Activated CD4-positive, alpha-beta T cell treated with anti-CD3 and anti-CD28 coated beads, Interleukin-2, amount 50 U/mL, for 48 hours (primary cell): Measurements from ENCODE around the gene SNORC.

Experiments used
- DNase-seq, 2 experiments: peaks; one replicate each; pipeline ENCODE4 v3.0.0-alpha.2; 2020

SNORC gene

DNA sequence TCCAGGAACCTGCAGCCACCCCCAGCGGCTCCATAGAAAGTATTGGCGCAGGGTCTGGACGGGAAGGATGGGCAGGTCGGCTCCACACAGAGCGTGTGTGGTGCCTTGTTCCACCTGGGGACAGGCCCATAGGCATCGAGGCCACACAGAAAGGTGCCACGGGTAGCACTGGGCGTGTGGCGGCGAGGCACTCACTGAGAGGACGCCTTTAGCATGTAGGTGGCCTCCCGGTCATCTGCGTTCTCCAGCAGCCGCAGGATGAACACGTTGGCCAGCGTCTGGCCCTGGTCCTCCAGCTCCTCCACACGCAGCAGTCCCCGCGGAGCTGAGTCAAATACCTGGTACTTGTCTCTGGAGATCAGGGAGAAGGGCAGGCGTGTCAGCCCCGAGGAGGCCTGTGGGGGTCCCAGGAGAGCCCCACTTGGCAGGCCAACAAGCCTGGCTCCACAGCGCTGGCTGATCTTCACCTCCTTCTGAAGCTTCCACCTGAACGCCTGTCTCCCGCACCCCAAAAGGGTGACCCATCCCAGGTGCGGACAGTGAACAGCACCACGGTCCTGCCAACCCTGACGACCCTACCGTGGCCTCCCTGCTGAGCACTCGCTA, 13.2 kb downstream of the SNORC start:
- no peak for DNase-seq

DNA sequence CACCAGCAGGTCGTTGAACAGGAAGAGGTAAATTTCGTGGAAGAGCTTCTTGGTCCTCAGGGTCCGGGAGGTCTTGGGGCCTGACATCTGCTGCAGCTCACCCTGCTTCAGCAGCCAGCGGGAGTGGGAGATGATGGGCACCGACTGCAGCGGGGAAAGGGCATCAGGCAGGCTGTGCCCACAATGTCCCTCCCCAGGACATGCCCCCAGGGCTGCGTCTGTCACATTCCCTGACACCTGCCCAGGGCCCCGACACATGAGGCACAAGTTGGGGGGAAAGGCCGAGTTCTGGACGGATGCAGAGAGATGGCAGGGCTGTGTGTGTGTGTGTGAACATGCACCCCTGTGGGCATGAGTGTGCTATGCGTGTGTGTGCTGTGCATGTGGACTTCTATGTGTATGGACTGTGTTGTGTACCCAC, 13.9 kb downstream of the SNORC start:
- no peak for DNase-seq

DNA sequence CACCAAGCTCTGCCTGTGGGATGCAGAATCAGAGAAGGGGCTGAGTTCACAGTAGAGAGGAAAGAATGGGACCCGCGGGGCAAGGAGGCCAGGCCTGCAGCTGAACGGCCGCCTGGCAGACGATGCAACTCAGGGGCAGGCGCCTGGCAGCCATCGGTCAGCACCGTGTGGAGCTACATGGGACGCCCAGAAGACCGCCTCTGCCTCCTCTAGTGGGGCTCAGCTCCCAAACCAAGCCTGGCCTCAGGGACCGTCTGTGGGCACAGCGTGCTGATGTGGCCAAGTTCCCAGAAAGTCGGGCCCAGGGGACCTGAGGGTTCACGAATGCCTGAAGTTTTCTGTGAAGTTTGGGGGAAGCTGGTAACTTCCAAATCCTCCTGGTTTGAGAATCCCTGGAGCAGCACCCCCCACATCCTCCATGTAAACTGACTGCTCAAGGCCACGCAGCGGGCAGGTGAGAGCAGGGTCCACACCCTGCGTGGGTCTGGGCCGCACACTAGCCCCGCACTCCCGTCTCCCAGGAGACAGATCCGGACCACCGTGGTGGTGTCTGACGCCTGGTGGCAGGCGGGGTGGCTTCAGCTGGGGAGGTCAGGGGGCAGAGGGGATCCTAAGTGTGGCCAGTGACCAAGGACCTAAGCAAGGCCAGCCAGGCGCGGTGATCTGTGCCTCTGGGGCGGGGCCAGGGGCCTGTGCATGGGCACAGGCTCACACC, 14.6 kb downstream of the SNORC start:
- DNase-seq = no peak

DNA sequence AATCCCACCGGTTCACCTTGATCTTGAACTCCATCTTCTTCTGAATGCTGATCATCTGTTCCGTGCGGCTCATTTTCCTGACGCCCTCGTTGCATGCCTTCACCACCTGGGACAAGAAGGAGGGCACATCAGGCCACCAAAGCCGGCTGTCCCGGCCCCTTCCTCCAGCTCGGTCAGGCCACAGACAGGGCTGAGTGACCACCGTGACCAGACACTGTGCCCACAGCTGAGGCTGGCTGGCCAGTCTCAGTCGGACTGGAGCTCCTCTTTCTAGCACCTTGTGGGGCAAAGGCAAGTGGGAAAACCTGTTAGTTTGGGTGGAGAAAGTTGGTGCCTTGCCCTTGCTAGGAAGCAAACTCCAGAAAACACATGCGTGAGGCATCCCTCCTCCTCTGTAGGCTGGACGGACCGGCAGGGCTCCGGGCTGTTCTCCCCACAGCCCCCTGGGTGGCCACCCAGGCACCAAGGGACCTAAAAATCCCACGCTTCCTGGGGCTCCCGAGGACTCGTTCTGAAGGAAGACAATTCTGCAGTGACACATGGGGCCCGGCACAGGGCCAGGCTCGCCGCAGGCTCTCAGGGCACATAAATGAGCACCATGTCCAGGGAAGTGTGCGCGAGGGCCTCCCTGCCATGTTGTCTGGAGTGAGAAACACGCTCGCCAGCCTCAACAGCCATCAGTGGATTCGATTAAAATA, 15.3 kb downstream of the SNORC start:
- no peak for DNase-seq

DNA sequence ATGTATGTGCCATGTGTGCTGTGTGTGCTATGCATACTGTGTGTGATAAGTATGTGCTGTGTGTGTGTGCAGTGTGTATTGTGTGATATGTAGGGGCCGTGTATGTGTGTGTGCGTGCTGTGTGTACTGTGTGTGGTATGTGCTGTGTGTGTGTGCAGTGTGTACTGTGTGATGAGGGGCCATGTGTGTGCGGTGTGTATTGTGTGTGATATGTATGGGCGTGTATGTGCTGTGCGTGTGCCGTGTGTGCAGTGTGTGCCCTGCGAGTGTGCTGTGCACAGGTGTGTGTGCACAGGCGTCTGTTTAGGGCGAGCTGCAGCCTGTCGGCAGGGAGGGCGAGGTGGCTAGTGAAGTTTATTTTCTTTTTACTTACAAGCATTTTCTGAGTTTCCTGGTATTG, 16.1 kb downstream of the SNORC start:
- no peak for DNase-seq

- DNase-seq = no peak
Observed at GRCh38 chr2:232886632-232887031, 16.6 kb downstream of the SNORC start.

- no peak for DNase-seq
Observed at GRCh38 chr2:232887171-232887850, 17.2 kb downstream of the SNORC start.

GRCh38 chr2:232888099-232888836, 18.2 kb downstream of the SNORC start:
- DNase-seq = no peak

DNA sequence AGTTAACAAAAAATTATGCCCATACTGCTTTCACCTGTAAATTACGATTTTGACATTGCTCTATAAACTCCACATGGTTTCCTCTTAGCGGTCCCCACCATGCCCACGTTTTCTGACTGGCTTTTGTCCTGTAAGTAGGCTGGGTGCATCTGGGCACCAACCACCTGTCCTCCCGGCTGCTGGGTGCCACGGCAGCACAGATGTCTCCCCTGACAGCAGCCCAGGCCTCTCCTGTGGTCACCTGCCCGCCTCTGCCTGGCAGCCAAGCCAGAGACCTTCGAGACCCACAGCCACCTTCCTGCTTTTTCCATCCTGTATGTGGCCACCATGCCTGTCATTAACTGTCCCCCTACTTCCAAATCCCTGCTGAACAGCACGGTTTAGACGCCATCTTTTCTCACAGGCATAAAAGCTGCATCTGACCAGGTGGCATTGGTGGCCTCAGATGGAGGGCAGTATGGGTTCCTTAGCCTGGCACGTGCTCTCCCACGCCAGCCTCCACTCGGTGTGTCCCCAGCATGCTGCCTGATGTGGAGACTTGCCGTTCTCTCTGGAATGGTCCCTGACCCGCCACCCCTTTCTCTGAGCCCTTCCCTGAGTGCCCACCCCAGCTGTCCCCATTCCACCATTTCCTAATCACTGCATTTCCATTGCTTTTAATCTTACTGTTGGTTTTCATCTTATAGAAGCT, 18.9 kb downstream of the SNORC start:
- no peak for DNase-seq

- no peak for DNase-seq
Observed at GRCh38 chr2:232889876-232890401, 19.9 kb downstream of the SNORC start.

- DNase-seq = no peak
Observed at GRCh38 chr2:232890536-232890895, 20.5 kb downstream of the SNORC start.

- no peak for DNase-seq
Observed at GRCh38 chr2:232890896-232891601, 21.0 kb downstream of the SNORC start.

GRCh38 chr2:232891621-232892071, 21.6 kb downstream of the SNORC start:
- no peak for DNase-seq

GRCh38 chr2:232892221-232892620, 22.2 kb downstream of the SNORC start:
- no peak for DNase-seq

DNA sequence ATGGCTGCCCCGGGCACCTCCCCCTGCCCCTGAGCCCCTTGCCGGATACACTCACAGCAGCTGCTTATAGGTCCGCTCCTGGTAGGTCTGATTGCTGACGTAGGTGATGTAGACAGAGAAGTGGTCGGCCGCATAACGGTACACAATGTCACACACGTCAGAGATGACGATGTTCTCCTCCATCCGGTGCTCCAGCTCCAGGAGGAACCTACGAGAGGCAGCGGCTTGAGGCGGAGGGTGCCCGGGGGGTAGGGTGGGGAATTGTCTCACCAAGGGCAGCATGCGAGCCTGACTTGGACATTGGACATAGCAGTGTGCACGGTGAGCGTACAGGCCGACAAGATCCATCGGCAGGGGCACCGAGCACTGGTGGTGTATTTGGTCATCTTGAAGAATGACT, 22.8 kb downstream of the SNORC start:
- no peak for DNase-seq

- DNase-seq = no peak
Observed at GRCh38 chr2:232893834-232894233, 23.8 kb downstream of the SNORC start.

DNA sequence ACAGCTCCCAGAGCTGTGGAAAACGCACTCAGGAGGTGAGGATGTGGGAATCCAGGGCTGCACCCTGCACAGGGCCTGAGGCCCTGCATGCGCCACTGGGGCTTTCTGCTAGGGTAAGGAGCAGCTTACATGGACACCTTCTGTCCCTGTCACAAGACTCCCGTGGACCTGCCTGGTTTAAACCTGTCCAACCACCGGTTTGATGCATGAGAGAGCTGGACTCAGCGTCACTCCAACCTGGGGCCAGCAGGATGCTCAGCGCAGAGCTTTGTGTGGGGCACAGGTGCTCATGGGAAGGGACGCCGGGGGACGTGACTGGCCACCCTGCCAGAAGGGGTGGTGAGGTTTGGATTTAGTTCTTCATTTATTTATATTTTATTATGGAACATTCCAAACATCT, 24.2 kb downstream of the SNORC start:
- DNase-seq = no peak

DNA sequence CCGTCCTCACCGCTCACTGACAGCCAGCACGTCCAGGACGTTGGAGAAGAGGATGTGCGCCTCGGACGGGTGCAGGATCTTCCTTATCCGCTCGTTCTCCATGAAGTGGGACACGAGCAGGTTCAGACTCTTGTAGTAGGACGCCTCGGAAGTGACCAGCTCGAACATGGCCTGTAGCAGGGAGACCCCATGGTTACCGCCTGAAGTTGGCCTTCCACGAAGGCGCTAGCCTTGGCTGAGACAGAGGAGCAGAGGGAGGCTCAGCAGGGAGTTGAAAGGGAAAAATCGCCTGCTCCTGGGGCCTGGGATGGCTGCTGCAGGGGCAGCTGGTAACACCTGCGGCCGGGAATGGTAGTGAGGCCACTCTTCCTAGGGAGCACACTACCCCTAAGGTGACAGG, 24.7 kb downstream of the SNORC start:
- DNase-seq = no peak

DNA sequence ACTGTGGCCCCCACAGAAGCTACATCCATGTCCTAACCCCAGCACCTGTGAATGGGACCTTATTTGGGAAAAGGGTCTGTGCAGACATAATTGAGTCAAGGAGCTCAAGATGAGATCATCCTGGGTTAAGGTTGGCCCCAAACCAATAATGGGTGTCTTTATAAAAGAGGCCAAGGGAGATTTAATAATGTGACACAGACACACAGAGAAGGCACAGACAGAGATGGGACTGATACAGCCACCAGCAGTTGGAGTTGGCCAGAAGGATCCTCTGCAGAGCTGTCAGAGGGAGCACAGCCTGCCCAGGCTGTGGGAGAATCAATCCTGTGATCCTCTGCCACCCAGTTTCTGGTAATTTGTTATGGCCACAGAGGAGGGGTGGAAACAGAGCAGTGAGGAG, 26.0 kb downstream of the SNORC start:
- no peak for DNase-seq

- no peak for DNase-seq
Observed at GRCh38 chr2:232896720-232897597, 26.9 kb downstream of the SNORC start.
